SK-N-SH treated with all-trans-retinoic acid at 6 μM for 48 hours (cell line): ENCODE data around the gene TRIM25.

Source experiments
- ATAC-seq: fragments of 200-7000 bp; cut with Tn5 transposase; 3 replicates; pipeline ENCODE4 v1.9.1; 2020; ENCODE audit warnings: mild to moderate bottlenecking, moderate library complexity
- BACH2 ChIP-seq: fragments of 250-450 bp; sonication (Bioruptor Pico); IDR thresholded peaks from 2 replicates; pipeline ENCODE4 v1.9.0; 2021; ENCODE audit warnings: mild to moderate bottlenecking, borderline replicate concordance
- CSDC2 ChIP-seq: fragments of 250-450 bp; sonication (Bioruptor Pico); IDR thresholded peaks from 2 replicates; pipeline ENCODE4 v1.5.0; 2020; ENCODE audit warnings: mild to moderate bottlenecking, moderate library complexity
- CSRNP3 ChIP-seq: fragments of 250-450 bp; sonication (Bioruptor Pico); IDR thresholded peaks from 2 replicates; pipeline ENCODE4 v1.5.1; 2021; ENCODE audit warnings: mild to moderate bottlenecking, moderate library complexity
- ESRRG ChIP-seq: fragments of 250-450 bp; sonication (Bioruptor Pico); IDR thresholded peaks from 2 replicates; pipeline ENCODE4 v1.6.1; 2021; ENCODE audit warnings: mild to moderate bottlenecking
- ISL1 ChIP-seq: fragments of 250-450 bp; sonication (Bioruptor Pico); IDR thresholded peaks from 2 replicates; pipeline ENCODE4 v2.1.2; 2022; ENCODE audit warnings: mild to moderate bottlenecking, moderate library complexity
- PPARA ChIP-seq: fragments of 250-450 bp; sonication (Bioruptor Pico); IDR thresholded peaks from 2 replicates; pipeline ENCODE4 v1.5.0; 2020; ENCODE audit warnings: mild to moderate bottlenecking, borderline replicate concordance
- RARB ChIP-seq: fragments of 250-450 bp; sonication (Bioruptor Pico); IDR thresholded peaks from 2 replicates; pipeline ENCODE4 v1.8.0; 2021; ENCODE audit warnings: mild to moderate bottlenecking, moderate library complexity
- SNAI2 ChIP-seq: fragments of 250-450 bp; sonication (Bioruptor Pico); IDR thresholded peaks from 2 replicates; pipeline ENCODE4 v1.5.0; 2020; ENCODE audit warnings: mild to moderate bottlenecking, moderate library complexity
- TCF4 ChIP-seq: fragments of 250-450 bp; sonication (Bioruptor Pico); IDR thresholded peaks from 2 replicates; pipeline ENCODE4 v1.8.0; 2021; ENCODE audit warnings: mild to moderate bottlenecking, moderate library complexity, borderline replicate concordance
- TOX ChIP-seq: fragments of 250-450 bp; sonication (Bioruptor Pico); IDR thresholded peaks from 2 replicates; pipeline ENCODE4 v1.8.0; 2021; ENCODE audit warnings: mild to moderate bottlenecking, moderate library complexity, borderline replicate concordance
- TSHZ2 ChIP-seq: fragments of 250-450 bp; sonication (Bioruptor Pico); IDR thresholded peaks from 2 replicates; pipeline ENCODE4 v1.5.0; 2020; ENCODE audit warnings: mild to moderate bottlenecking, moderate library complexity
- ZC3H10 ChIP-seq: fragments of 250-450 bp; sonication (Bioruptor Pico); IDR thresholded peaks from 2 replicates; pipeline ENCODE4 v1.5.1; 2021; ENCODE audit warnings: mild to moderate bottlenecking, moderate library complexity
- ZFP3 ChIP-seq: fragments of 250-450 bp; sonication (Bioruptor Pico); IDR thresholded peaks from 2 replicates; pipeline ENCODE4 v1.5.0; 2020; ENCODE audit warnings: mild to moderate bottlenecking, moderate library complexity
- ZNF565 ChIP-seq: fragments of 450-650 bp; formaldehyde crosslinking; conservative IDR thresholded peaks from 2 replicates; pipeline ENCODE4 v1.5.0; 2020; ENCODE audit warnings: low read depth, mild to moderate bottlenecking, moderate library complexity
- ZNF70 ChIP-seq: fragments of 450-650 bp; formaldehyde crosslinking; IDR thresholded peaks from 2 replicates; pipeline ENCODE4 v1.5.0; 2020; ENCODE audit warnings: mild to moderate bottlenecking, moderate library complexity
- ZNF8 ChIP-seq: fragments of 450-650 bp; formaldehyde crosslinking; IDR thresholded peaks from 2 replicates; pipeline ENCODE4 v1.5.0; 2020; ENCODE audit warnings: mild to moderate bottlenecking, moderate library complexity
- TF ChIP-seq, protein P1 (sequence below): fragments of 250-450 bp; sonication (Bioruptor Pico); IDR thresholded peaks from 2 replicates; pipeline ENCODE4 v1.8.0; 2021; ENCODE audit warnings: low read depth, mild to moderate bottlenecking, moderate library complexity, borderline replicate concordance

The TRIM25 gene

DNA sequence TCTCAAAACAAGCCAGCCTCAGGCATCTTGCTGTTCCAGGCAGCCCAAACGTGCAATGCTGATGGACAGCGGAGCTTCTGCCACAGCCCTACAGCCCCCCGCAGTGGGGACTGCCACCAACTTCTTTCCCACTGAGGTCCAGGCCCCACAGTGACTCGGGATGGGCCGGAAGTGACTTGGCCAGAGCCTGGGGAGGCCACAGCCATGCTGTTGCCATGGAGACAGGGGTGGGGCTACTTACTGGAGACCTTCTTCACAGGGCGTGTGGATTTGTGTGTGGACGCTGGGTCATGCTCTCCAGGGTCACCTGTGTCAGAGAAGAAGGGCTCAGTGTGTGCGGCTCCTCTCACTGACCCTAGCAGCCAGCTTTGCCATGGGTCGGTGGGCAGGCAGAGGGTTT, 15.0 kb downstream of the TRIM25 start:
- TF ChIP-seq ZC3H10 (CRISPR knock-in tag) (no peak), TOX (no peak), TCF4 (CRISPR knock-in tag) (no peak), ZFP3 (CRISPR knock-in tag) (no peak), TSHZ2 (no peak), ZNF70 (CRISPR knock-in tag) (no peak)
- TF ChIP-seq, protein P1, sequence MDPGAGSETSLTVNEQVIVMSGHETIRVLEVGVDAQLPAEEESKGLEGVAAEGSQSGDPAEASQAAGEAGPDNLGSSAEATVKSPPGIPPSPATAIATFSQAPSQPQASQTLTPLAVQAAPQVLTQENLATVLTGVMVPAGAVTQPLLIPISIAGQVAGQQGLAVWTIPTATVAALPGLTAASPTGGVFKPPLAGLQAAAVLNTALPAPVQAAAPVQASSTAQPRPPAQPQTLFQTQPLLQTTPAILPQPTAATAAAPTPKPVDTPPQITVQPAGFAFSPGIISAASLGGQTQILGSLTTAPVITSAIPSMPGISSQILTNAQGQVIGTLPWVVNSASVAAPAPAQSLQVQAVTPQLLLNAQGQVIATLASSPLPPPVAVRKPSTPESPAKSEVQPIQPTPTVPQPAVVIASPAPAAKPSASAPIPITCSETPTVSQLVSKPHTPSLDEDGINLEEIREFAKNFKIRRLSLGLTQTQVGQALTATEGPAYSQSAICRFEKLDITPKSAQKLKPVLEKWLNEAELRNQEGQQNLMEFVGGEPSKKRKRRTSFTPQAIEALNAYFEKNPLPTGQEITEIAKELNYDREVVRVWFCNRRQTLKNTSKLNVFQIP (CRISPR knock-in tag) = no peak
- no peak for ATAC-seq

- ATAC-seq = no peak
- TF ChIP-seq ZNF565 (CRISPR knock-in tag) = no peak
Observed at GRCh38 chr17:56897646-56898424, 16.0 kb downstream of the TRIM25 start.

DNA sequence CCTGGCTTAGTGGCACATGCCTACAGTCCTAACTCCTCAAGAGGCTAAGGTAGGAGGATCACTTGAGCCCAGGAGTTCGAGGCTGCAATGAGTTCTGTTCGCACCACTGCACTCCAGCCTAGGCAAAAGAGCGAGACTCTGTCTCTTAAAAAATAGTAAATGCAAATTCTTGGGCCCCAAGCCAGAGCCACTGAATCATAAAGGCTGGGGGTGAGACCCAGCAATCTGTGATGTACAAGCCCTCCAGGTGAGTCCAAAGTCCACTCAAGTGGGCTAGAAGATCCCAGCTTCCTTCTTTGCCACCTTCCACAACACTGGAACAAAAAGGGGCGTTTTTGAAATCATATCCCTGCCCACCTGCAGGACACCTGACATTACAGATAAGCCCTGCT, 16.9 kb downstream of the TRIM25 start:
- no peak for ATAC-seq

More for the DNA sequence above, 16.9 kb downstream of the TRIM25 start:
- no peak for TF ChIP-seq CSRNP3 (CRISPR knock-in tag)
- TF ChIP-seq TOX = no peak
- TF ChIP-seq ZNF565 (CRISPR knock-in tag) = no peak
- no peak for TF ChIP-seq TCF4 (CRISPR knock-in tag)
- TF ChIP-seq ZC3H10 (CRISPR knock-in tag) = no peak
- TF ChIP-seq SNAI2 = no peak
- no peak for TF ChIP-seq ZNF8 (CRISPR knock-in tag)
- no peak for TF ChIP-seq ESRRG (CRISPR knock-in tag)
- no peak for TF ChIP-seq BACH2 (CRISPR knock-in tag)
- TF ChIP-seq RARB (CRISPR knock-in tag) = no peak
- no peak for TF ChIP-seq PPARA (CRISPR knock-in tag)
- no peak for TF ChIP-seq ISL1
- TF ChIP-seq, protein P1 (CRISPR knock-in tag) = no peak
- no peak for TF ChIP-seq TSHZ2
- no peak for TF ChIP-seq CSDC2
